Stimulated activated naive CD8-positive, alpha-beta T cell treated with anti-CD3 and anti-CD28 coated beads, Interleukin-15, Interleukin-2, amounts not matched to agents 100 ng/mL and 50 ng/mL, for 24 hours (primary cell): ENCODE results near the gene TMEM19.

ENCODE experiments used
- H3K27ac Mint-ChIP-seq: one replicate; pipeline ENCODE4 v1.8.0; 2021; ENCODE audit warnings: mild to moderate bottlenecking, mixed read lengths
- H3K27me3 Mint-ChIP-seq: one replicate; pipeline ENCODE4 v1.8.0; 2021; ENCODE audit warnings: mixed read lengths
- H3K36me3 Mint-ChIP-seq: one replicate; pipeline ENCODE4 v1.8.0; 2021; ENCODE audit warnings: low read depth, mixed read lengths
- H3K4me1 Mint-ChIP-seq: one replicate; pipeline ENCODE4 v1.8.0; 2021; ENCODE audit warnings: low read depth, mixed read lengths
- H3K4me3 Mint-ChIP-seq: one replicate; pipeline ENCODE4 v1.8.0; 2021; ENCODE audit warnings: mild to moderate bottlenecking, mixed read lengths
- H3K9me3 Mint-ChIP-seq: one replicate; pipeline ENCODE4 v1.8.0; 2021; ENCODE audit warnings: mixed read lengths

The TMEM19 gene

GRCh38 chr12:71719647-71720370 is 33.9 kb downstream of the TMEM19 start:
- Mint-ChIP-seq H3K27ac (no peak overlapping the region), H3K4me3 (no peak overlapping the region), H3K27me3 (no peaks in the 10 kb centered on the region), H3K36me3 (no peaks in the 10 kb centered on the region), H3K9me3 (peaks cover 9% of the 10 kb centered on the region), H3K4me1 (no peaks in the 10 kb centered on the region)

GRCh38 chr12:71721783-71722505 is 36.1 kb downstream of the TMEM19 start:
- no peaks in the 10 kb centered on the region for H3K36me3 Mint-ChIP-seq
- H3K27ac Mint-ChIP-seq = no peak overlapping the region
- H3K4me3 Mint-ChIP-seq = no peak overlapping the region
- no peaks in the 10 kb centered on the region for H3K9me3 Mint-ChIP-seq
- H3K4me1 Mint-ChIP-seq = no peaks in the 10 kb centered on the region
- no peaks in the 10 kb centered on the region for H3K27me3 Mint-ChIP-seq

- no peaks in the 10 kb centered on the region for H3K4me1 Mint-ChIP-seq
- H3K9me3 Mint-ChIP-seq = no peaks in the 10 kb centered on the region
- H3K36me3 Mint-ChIP-seq = no peaks in the 10 kb centered on the region
- H3K27me3 Mint-ChIP-seq = no peaks in the 10 kb centered on the region
- no peak overlapping the region for H3K27ac Mint-ChIP-seq
- no peak overlapping the region for H3K4me3 Mint-ChIP-seq
Measured at GRCh38 chr12:71725011-71725410, 39.1 kb downstream of the TMEM19 start.

- no peaks in the 10 kb centered on the region for H3K4me1 Mint-ChIP-seq
- H3K4me3 Mint-ChIP-seq = no peak overlapping the region
- H3K27me3 Mint-ChIP-seq = no peaks in the 10 kb centered on the region
- no peaks in the 10 kb centered on the region for H3K9me3 Mint-ChIP-seq
- H3K27ac Mint-ChIP-seq = no peak overlapping the region
- no peaks in the 10 kb centered on the region for H3K36me3 Mint-ChIP-seq
Measured at GRCh38 chr12:71726548-71726947, 40.7 kb downstream of the TMEM19 start.

- no peaks in the 10 kb centered on the region for H3K36me3 Mint-ChIP-seq
- no peaks in the 10 kb centered on the region for H3K4me1 Mint-ChIP-seq
- H3K4me3 Mint-ChIP-seq = no peak overlapping the region
- no peak overlapping the region for H3K27ac Mint-ChIP-seq
- no peaks in the 10 kb centered on the region for H3K9me3 Mint-ChIP-seq
- no peaks in the 10 kb centered on the region for H3K27me3 Mint-ChIP-seq
Measured at GRCh38 chr12:71727958-71728357, 42.1 kb downstream of the TMEM19 start.

DNA sequence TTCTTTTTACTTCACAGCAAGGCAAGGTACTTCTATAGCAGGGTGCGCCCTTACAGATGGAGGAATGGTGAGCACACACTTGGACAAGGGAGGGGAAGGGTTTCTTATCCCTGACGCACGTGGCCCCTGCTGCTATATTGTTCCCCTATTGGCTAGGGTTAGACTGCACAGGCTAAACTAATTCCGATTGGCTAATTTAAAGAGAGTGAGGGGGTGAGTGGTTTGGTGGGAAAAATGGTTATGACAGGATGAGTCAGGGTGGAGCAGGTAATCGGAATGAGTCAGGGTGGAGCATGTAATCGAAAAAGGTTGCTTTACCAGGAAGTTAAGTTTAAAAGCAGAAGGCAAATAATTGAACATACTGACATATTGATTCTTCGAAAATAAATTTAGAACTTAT is 45.1 kb downstream of the TMEM19 start:
- H3K9me3 Mint-ChIP-seq = no peaks in the 10 kb centered on the region
- no peaks in the 10 kb centered on the region for H3K27me3 Mint-ChIP-seq
- H3K4me3 Mint-ChIP-seq = no peak overlapping the region
- no peaks in the 10 kb centered on the region for H3K4me1 Mint-ChIP-seq
- no peak overlapping the region for H3K27ac Mint-ChIP-seq
- H3K36me3 Mint-ChIP-seq = no peaks in the 10 kb centered on the region

DNA sequence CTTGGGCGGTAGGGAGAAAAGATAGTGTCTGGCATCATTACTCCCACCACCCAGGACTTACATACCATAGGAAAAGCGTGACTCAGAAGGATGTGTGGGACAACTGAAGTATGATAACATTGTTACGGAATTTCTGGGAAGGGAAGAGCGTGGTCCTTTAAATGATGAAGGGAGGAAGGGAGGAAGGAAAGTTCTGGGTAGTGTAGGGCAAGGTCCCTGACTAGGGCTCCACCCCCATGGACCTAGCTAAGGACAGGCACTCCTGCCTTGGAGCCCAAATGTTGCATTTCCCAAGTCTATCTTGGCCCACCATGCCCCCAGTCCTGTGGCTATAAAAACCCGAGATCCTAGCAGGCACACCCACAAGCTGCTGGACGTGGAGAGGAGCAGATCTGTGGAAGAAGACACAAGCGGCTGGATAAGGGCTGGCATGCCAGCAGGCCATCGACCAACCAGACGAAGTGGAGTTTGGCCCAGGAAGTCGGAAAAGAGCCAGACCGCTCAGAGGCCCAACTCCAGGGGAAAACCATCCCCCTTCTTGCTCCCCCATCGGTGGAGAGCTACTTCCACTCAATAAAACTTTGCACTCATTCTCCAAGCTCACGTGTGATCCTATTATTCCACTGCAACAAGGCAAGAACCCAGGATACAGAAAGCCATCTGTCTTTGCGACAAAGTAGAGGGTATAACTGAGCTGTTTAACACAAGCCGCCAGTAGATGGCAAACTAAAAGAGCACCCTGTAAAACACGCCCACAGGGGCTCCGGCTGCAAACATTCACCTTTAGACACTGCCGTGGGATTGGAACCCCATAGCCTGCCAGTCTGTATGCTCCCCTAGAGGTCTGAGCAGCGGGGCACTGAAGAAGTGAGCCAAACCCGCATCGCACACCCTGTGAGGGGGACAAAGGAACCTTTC is 45.8 kb downstream of the TMEM19 start:
- H3K36me3 Mint-ChIP-seq = no peaks in the 10 kb centered on the region
- no peak overlapping the region for H3K27ac Mint-ChIP-seq
- no peak overlapping the region for H3K4me3 Mint-ChIP-seq
- H3K9me3 Mint-ChIP-seq = no peaks in the 10 kb centered on the region
- H3K27me3 Mint-ChIP-seq = no peaks in the 10 kb centered on the region
- H3K4me1 Mint-ChIP-seq = no peaks in the 10 kb centered on the region

DNA sequence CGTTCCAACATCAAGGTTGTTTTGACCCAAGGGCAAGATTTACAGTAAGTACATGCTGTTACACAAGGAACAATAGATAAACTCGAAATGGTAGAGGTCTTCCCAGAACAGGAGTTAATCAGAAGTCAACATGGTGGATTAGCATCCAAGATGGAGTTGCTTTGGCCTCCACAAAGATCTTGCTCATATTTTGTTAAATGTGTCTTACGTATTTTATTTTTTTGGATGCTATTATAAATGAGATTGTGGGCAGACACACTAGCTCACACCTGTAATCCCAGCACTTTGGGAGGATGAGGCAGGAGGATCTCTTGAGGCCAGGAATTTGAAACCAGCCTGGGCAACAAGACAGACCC is 46.5 kb downstream of the TMEM19 start:
- H3K27ac Mint-ChIP-seq = no peak overlapping the region
- no peaks in the 10 kb centered on the region for H3K9me3 Mint-ChIP-seq
- no peaks in the 10 kb centered on the region for H3K27me3 Mint-ChIP-seq
- H3K4me3 Mint-ChIP-seq = no peak overlapping the region
- no peaks in the 10 kb centered on the region for H3K4me1 Mint-ChIP-seq
- no peaks in the 10 kb centered on the region for H3K36me3 Mint-ChIP-seq

DNA sequence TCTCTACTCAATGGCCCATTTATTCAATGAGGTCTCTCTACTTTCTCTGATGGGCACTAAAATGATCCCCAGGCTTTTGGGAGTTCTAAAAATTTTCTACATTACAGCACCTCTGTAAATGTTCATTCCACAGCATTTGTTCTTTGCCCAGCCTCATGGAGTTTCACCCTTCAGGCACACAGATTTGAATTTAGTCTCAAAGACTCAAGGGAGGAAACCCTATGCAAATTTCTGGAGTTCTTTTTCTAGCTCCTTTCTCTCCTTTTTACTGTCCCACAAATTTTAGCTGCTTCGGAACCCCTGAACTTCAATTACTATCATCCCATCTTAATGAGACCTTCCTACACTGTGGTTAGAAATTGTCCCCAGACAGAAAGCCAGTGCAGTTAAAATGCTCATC is 51.3 kb downstream of the TMEM19 start:
- Mint-ChIP-seq H3K27me3 (no peaks in the 10 kb centered on the region), H3K9me3 (no peaks in the 10 kb centered on the region), H3K36me3 (no peaks in the 10 kb centered on the region), H3K27ac (no peak overlapping the region), H3K4me3 (no peak overlapping the region), H3K4me1 (no peaks in the 10 kb centered on the region)

DNA sequence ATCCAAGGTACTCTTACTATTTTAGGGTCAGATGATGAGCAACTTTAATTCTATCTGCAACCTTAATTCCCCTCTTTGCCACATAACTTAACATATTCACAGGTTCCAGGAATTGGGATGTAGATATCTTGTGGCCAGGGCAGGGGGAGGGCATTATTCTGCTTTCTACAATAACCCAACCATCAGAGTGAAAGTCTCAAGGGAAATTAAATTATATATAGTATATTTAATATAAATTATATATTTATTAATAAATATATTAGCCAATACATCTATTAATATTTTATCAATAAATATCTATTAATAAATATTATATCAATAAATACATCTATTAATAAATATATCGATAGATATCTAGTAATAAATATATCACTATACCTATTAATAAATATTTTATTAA is 57.1 kb downstream of the TMEM19 start:
- Mint-ChIP-seq H3K27me3 (peaks cover 7% of the 10 kb centered on the region), H3K4me1 (no peaks in the 10 kb centered on the region), H3K4me3 (no peak overlapping the region), H3K9me3 (no peaks in the 10 kb centered on the region), H3K27ac (no peak overlapping the region), H3K36me3 (no peaks in the 10 kb centered on the region)

DNA sequence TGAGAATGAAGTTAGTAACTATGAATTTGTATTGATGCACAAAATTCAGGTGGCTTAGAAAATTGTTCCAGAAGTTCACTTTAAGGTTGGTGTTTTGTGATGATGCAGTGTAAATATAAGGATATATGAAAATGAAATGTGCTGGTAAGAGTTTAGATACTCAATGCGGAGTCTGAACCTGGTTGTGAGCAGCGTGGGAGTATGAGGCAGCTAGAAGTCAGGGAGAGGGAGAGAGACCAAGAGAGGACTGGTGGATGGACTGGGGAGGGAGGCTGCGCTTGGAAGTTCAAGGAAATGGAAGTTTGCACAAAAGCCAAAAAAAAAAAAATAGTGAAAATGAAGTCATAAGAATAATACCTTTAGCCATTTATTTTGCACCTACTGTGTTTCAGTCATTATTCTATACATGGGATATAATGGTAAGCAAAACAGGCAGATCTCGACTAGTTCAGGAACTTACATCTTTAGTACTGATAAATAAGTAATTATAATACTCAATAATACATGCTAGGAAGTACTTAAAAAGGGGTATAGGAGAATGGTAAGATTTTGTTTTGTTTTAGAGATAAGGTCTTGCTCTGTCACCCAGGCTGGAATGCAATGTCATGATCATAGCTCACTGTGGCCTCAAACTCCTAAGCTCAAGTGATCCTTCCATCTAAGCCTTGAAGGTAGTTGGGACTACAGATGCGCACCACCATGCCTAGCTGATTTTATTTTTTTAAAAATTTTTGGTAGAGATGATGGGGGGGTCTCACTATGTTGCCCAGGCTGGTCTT is 58.8 kb downstream of the TMEM19 start:
- H3K4me3 Mint-ChIP-seq = no peak overlapping the region
- no peaks in the 10 kb centered on the region for H3K4me1 Mint-ChIP-seq
- H3K27me3 Mint-ChIP-seq = peaks cover 9% of the 10 kb centered on the region
- H3K36me3 Mint-ChIP-seq = no peaks in the 10 kb centered on the region
- H3K9me3 Mint-ChIP-seq = no peaks in the 10 kb centered on the region
- H3K27ac Mint-ChIP-seq = no peak overlapping the region

- Mint-ChIP-seq H3K4me1 (no peaks in the 10 kb centered on the region), H3K27ac (no peak overlapping the region), H3K9me3 (no peaks in the 10 kb centered on the region), H3K36me3 (no peaks in the 10 kb centered on the region), H3K4me3 (no peak overlapping the region), H3K27me3 (peaks cover 26% of the 10 kb centered on the region)
Measured at GRCh38 chr12:71746974-71747611, 61.2 kb downstream of the TMEM19 start.

- no peaks in the 10 kb centered on the region for H3K4me1 Mint-ChIP-seq
- no peaks in the 10 kb centered on the region for H3K9me3 Mint-ChIP-seq
- no peak overlapping the region for H3K27ac Mint-ChIP-seq
- H3K4me3 Mint-ChIP-seq = no peak overlapping the region
- no peaks in the 10 kb centered on the region for H3K36me3 Mint-ChIP-seq
- peaks cover 26% of the 10 kb centered on the region for H3K27me3 Mint-ChIP-seq
Measured at GRCh38 chr12:71748081-71748850, 62.4 kb downstream of the TMEM19 start.

GRCh38 chr12:71749666-71750065 is 63.8 kb downstream of the TMEM19 start:
- no peaks in the 10 kb centered on the region for H3K9me3 Mint-ChIP-seq
- H3K27ac Mint-ChIP-seq = no peak overlapping the region
- peaks cover 26% of the 10 kb centered on the region for H3K27me3 Mint-ChIP-seq
- no peak overlapping the region for H3K4me3 Mint-ChIP-seq
- no peaks in the 10 kb centered on the region for H3K36me3 Mint-ChIP-seq
- H3K4me1 Mint-ChIP-seq = peaks cover 8% of the 10 kb centered on the region
